ENCODE measurements around the gene GAS2L2.
A peak's percentile ranks its signal among the peaks of the same experiment; 100 is the strongest.

GAS2L2 gene

GRCh38 chr17:35765756-35766488, 12.9 kb upstream of the GAS2L2 start:
- no peak for DNase-seq (ENCODE audit: low read depth)
- TF ChIP-seq, protein P1, sequence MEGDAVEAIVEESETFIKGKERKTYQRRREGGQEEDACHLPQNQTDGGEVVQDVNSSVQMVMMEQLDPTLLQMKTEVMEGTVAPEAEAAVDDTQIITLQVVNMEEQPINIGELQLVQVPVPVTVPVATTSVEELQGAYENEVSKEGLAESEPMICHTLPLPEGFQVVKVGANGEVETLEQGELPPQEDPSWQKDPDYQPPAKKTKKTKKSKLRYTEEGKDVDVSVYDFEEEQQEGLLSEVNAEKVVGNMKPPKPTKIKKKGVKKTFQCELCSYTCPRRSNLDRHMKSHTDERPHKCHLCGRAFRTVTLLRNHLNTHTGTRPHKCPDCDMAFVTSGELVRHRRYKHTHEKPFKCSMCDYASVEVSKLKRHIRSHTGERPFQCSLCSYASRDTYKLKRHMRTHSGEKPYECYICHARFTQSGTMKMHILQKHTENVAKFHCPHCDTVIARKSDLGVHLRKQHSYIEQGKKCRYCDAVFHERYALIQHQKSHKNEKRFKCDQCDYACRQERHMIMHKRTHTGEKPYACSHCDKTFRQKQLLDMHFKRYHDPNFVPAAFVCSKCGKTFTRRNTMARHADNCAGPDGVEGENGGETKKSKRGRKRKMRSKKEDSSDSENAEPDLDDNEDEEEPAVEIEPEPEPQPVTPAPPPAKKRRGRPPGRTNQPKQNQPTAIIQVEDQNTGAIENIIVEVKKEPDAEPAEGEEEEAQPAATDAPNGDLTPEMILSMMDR (conservative IDR thresholded peaks at IDR 0.05; ENCODE audit: low read depth, low read length): no peak
- no peak overlapping the region for H3K4me3 ChIP-seq (ENCODE audit: low read depth, low read length)

DNA sequence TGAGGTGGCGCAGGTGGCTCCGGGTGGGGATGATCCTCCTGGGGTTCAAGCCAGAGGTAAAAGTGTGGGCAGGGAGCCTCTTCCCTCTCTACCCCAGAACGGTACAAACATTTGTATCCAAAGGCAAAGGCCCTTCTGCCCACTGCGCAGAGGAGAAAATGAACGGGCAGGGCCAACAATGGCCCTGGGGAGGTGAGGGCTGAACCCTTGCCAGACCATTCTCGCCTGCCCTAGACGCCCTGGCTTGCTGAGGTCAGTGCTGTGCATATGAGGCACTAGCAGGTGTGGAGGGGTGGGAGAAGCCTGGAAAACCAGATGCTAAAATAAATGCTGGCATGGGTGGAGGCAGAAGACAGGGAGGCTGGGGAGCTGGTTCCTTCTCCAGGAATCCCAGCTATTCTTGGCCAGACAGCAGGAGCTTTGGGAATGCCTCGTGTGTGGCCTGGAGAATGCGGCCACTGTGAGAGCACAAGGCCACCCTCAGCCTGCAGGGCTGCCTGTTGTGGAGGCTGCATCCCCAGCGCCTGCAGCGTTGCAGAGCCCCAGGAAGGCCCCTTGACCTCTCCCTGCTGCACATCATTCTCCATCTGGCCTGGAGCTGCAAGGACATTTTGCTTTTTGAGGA, 12.2 kb upstream of the GAS2L2 start:
- DNase-seq (ENCODE audit: low read depth): no peak
- no peak overlapping the region for H3K4me3 ChIP-seq (ENCODE audit: low read depth, low read length)
- TF ChIP-seq, protein P1 (conservative IDR thresholded peaks at IDR 0.05; ENCODE audit: low read depth, low read length): no peak

GRCh38 chr17:35764123-35764991, 11.3 kb upstream of the GAS2L2 start:
- TF ChIP-seq, protein P1 (conservative IDR thresholded peaks at IDR 0.05; ENCODE audit: low read depth, low read length): peak; percentile 74
- DNase-seq (ENCODE audit: low read depth): peak; percentile 84

DNA sequence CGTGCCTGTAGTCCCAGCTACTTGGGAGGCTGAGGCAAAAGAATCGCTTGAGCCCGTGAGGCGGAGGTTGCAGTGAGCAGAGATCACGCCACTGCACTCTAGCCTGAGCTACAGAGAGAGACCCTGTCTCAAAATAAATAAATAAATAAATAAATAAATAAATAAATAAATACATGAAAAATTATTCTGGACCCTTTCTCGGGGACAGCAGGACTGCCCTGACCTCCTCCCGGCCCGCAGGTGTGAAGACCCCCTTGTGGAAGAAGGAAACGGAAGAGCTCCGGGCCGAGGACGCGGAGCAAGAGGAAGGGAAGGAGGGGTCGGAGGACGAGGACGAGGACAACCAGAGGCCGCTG, 10.7 kb upstream of the GAS2L2 start:
- TF ChIP-seq, protein P1 (conservative IDR thresholded peaks at IDR 0.05; ENCODE audit: low read depth, low read length): no peak
- no peak for DNase-seq (ENCODE audit: low read depth)
- H3K4me3 ChIP-seq (ENCODE audit: low read depth, low read length): peak overlapping the region; percentile 49

More at GRCh38 chr17:35764123-35764991, 11.3 kb upstream of the GAS2L2 start:
- H3K4me3 ChIP-seq (ENCODE audit: low read depth, low read length): peak overlapping the region; percentile 49

DNA sequence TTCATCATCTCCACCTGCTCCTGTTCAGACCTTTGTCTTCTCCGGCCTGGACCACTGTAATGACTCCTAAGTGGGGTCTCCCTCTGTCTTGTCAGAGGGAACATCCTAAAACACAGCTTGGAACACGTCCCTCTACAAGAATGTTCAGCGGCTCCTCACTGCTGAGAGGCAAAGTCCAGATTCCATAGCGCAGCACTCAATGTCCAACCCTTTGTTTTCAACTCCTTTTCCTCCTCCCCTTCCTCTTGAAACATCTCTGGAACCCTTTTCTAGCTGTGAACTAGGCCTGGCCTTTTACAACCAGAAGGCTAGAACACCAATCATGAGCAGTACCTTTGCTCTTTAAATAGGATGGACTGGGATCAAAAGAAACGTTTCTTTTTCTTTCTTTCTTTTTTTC, 8.6 kb upstream of the GAS2L2 start:
- TF ChIP-seq, protein P1 (conservative IDR thresholded peaks at IDR 0.05; ENCODE audit: low read depth, low read length): no peak
- H3K4me3 ChIP-seq (ENCODE audit: low read depth, low read length): no peak overlapping the region
- DNase-seq (ENCODE audit: low read depth): no peak

- TF ChIP-seq, protein P1 (conservative IDR thresholded peaks at IDR 0.05; ENCODE audit: low read depth, low read length): no peak
- no peak within 1 kb of the TSS for H3K4me3 ChIP-seq (ENCODE audit: low read depth, low read length)
- no peak for DNase-seq (ENCODE audit: low read depth)
Observed at GRCh38 chr17:35760587-35760986, 7.5 kb upstream of the GAS2L2 start, which contains the start of gene C17orf50. TSS of gene C17orf50 (plus strand) at chr17:35760887. CDS start at chr17:35760942, 55 bp downstream.

Data from choroid plexus epithelial cell (primary cell).